Heart left ventricle (tissue), 13 donors: Measurements from ENCODE around the gene EMC8.

ENCODE experiments used
- CTCF ChIP-seq, 12 donors: fragments of 200-600 bp; sonication (generic) in 4 of 12; IDR thresholded peaks; one replicate each; pipeline versions ENCODE4 v1.5.0 to v1.8.0; 2018 to 2022; ENCODE audit warnings: antibody characterized with exemption in 12 of 12, mild to moderate bottlenecking in 5 of 12
- POLR2A ChIP-seq, 2 donors: fragments of 450-650 bp; IDR thresholded peaks; one replicate each; pipeline ENCODE4 v1.6.1; 2017; ENCODE audit warnings: antibody characterized with exemption in 2 of 2, mild to moderate bottlenecking in 2 of 2, moderate library complexity in 2 of 2
- donor health status: ischemic (EF 13 %, LVEDD 7.1; RV severe dilation, severe dysfunction).
- donor health status: DM: no; HTN: yes; CAD: no.
- donor health status: DM: no; HTN: no; CAD: no.
- donor health status: ischemic (EF 25% LVEDD 6.9; RV normal size, moderate dysfunction).
- donor health status: ischemic (EF 25% LVEDD 5.7; RV mildly dilated, moderate dysfunction).
- donor health status: ischemic (EF 35%, LVEDD 5.7; RV mildly dilated, moderate dysfunction).
- donor health status: nonischemic (EF 11% LVEDD 7.7; RV severe dilation, severe dysfunction).
- donor health status: DM: yes; HTN: yes; CAD: no.
- donor health status: PGD.
- donor health status: ischemic (EF 29% LVEDD 5.4; RV normal size, mild dysfunction).
- donor health status: nonischemic (EF 23%, LVEDD 6.1; RV moderate dilation, normal function).

- TF ChIP-seq POLR2A (IDR thresholded peaks at IDR 0.05) (no peak), CTCF (IDR thresholded peaks at IDR 0.05) (no peak)
Observed at GRCh38 chr16:85731179-85731578, 68.2 kb downstream of the EMC8 start.
